Measurements from ENCODE around the gene TRO. TPM values are rescaled to one million over a fixed set of nuclear protein-coding genes. Genes with fewer than 3 reads are reported as not detected.

The TRO gene
- total RNA-seq, 1 experiment from 2014 or later, result not detected

DNA sequence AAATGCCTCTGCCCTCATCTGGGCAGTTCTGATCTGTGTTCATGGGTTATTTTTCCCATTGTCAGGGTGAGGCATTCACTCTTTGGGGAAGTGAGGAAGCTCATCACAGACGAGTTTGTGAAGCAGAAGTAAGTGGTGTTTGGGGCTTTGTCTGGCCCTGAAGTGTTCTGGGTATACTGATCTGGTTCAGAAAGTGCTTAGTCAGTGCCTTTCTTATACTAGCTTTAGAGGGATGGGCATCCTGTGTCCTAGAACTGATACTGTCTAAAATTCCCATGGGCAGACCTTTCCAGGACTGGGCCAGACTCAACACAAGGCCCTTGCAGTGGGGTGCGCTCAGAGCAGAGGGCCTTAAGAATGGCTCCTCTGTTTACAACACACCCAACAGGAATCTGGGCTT, 6.4 kb downstream of the TRO start:
- ChIA-PET CTCF (interaction anchor here (0.6 kb wide), 1 partner anchor 129 kb away, joined by 3 read pairs; the partner anchor contains the start of gene ITIH6), POLR2A (no interaction called here)
- no peaks in the 10 kb centered on the region for H3K36me3 Mint-ChIP-seq (ENCODE audit: insufficient read depth, unreplicated experiment)
- no peak for DNase-seq (ENCODE audit: unreplicated experiment)
- TF ChIP-seq, protein P1, sequence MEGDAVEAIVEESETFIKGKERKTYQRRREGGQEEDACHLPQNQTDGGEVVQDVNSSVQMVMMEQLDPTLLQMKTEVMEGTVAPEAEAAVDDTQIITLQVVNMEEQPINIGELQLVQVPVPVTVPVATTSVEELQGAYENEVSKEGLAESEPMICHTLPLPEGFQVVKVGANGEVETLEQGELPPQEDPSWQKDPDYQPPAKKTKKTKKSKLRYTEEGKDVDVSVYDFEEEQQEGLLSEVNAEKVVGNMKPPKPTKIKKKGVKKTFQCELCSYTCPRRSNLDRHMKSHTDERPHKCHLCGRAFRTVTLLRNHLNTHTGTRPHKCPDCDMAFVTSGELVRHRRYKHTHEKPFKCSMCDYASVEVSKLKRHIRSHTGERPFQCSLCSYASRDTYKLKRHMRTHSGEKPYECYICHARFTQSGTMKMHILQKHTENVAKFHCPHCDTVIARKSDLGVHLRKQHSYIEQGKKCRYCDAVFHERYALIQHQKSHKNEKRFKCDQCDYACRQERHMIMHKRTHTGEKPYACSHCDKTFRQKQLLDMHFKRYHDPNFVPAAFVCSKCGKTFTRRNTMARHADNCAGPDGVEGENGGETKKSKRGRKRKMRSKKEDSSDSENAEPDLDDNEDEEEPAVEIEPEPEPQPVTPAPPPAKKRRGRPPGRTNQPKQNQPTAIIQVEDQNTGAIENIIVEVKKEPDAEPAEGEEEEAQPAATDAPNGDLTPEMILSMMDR (IDR thresholded peaks at IDR 0.05; ENCODE audit: unreplicated experiment), result no peak
- H3K9me3 Mint-ChIP-seq (ENCODE audit: unreplicated experiment), result peaks cover 8% of the 10 kb centered on the region
- no peak overlapping the region for H3K4me3 Mint-ChIP-seq (ENCODE audit: unreplicated experiment)
- BruUV-seq (replicated peaks), result no TSS peak
- no peaks in the 10 kb centered on the region for H3K4me1 Mint-ChIP-seq (ENCODE audit: insufficient read depth, unreplicated experiment)
- intact Hi-C loops (cut with micrococcal nuclease), result no loop called here
- no peak overlapping the region for H3K27ac Mint-ChIP-seq (ENCODE audit: low read depth, unreplicated experiment)
- peaks cover 28% of the 10 kb centered on the region for H3K27me3 Mint-ChIP-seq (ENCODE audit: insufficient read depth, unreplicated experiment)

DNA sequence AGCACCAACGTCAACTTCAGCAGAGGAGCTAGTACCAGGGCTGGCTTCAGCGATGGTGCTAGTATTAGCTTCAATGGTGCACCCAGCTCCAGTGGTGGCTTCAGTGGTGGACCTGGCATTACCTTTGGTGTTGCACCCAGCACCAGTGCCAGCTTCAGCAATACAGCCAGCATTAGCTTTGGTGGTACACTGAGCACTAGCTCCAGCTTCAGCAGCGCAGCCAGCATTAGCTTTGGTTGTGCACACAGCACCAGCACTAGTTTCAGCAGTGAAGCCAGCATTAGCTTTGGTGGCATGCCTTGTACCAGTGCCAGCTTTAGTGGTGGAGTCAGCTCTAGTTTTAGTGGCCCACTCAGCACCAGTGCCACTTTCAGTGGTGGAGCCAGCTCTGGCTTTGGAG, 8.3 kb downstream of the TRO start:
- intact Hi-C loops (cut with micrococcal nuclease), result no loop called here
- POLR2A ChIA-PET, result no interaction called here
- no TSS peak for BruUV-seq (replicated peaks)
- TF ChIP-seq, protein P1 (IDR thresholded peaks at IDR 0.05; ENCODE audit: unreplicated experiment), result no peak
- Mint-ChIP-seq H3K36me3 (ENCODE audit: insufficient read depth, unreplicated experiment) (no peaks in the 10 kb centered on the region), H3K4me3 (ENCODE audit: unreplicated experiment) (no peak overlapping the region), H3K4me1 (ENCODE audit: insufficient read depth, unreplicated experiment) (no peaks in the 10 kb centered on the region), H3K27me3 (ENCODE audit: insufficient read depth, unreplicated experiment) (peaks cover 28% of the 10 kb centered on the region), H3K27ac (ENCODE audit: low read depth, unreplicated experiment) (no peak overlapping the region), H3K9me3 (ENCODE audit: unreplicated experiment) (peaks cover 8% of the 10 kb centered on the region)
- DNase-seq (ENCODE audit: unreplicated experiment), result no peak
- CTCF ChIA-PET, result interaction anchor here (0.8 kb wide), 1 partner anchor 128 kb away, joined by 3 read pairs; no protein-coding TSS in a partner anchor

DNA sequence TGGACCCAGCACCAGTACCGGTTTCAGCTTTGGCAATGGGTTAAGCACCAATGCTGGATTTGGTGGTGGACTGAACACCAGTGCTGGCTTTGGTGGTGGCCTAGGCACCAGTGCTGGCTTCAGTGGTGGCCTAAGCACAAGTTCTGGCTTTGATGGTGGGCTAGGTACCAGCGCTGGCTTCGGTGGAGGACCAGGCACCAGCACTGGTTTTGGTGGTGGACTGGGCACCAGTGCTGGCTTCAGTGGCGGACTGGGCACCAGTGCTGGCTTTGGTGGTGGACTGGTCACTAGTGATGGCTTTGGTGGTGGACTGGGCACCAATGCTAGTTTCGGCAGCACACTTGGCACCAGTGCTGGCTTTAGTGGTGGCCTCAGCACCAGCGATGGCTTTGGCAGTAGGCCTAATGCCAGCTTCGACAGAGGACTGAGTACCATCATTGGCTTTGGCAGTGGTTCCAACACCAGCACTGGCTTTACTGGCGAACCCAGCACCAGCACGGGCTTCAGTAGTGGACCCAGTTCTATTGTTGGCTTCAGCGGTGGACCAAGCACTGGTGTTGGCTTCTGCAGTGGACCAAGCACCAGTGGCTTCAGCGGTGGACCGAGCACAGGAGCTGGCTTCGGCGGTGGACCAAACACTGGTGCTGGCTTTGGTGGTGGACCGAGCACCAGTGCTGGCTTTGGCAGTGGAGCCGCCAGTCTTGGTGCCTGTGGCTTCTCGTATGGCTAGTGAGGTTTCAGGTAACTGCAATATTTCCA, 9.8 kb downstream of the TRO start:
- H3K4me1 Mint-ChIP-seq (ENCODE audit: insufficient read depth, unreplicated experiment), result no peaks in the 10 kb centered on the region
- intact Hi-C loops (cut with micrococcal nuclease), result no loop called here
- ChIA-PET CTCF (interaction anchor here (0.7 kb wide), 1 partner anchor 291 kb away, joined by 4 read pairs; no protein-coding TSS in a partner anchor), POLR2A (no interaction called here)
- H3K36me3 Mint-ChIP-seq (ENCODE audit: insufficient read depth, unreplicated experiment), result no peaks in the 10 kb centered on the region
- DNase-seq (ENCODE audit: unreplicated experiment), result no peak
- peaks cover 12% of the 10 kb centered on the region for H3K27me3 Mint-ChIP-seq (ENCODE audit: insufficient read depth, unreplicated experiment)
- no TSS peak for BruUV-seq (replicated peaks)
- H3K4me3 Mint-ChIP-seq (ENCODE audit: unreplicated experiment), result no peak overlapping the region
- TF ChIP-seq, protein P1 (IDR thresholded peaks at IDR 0.05; ENCODE audit: unreplicated experiment), result no peak
- H3K27ac Mint-ChIP-seq (ENCODE audit: low read depth, unreplicated experiment), result no peak overlapping the region
- H3K9me3 Mint-ChIP-seq (ENCODE audit: unreplicated experiment), result peaks cover 8% of the 10 kb centered on the region

DNA sequence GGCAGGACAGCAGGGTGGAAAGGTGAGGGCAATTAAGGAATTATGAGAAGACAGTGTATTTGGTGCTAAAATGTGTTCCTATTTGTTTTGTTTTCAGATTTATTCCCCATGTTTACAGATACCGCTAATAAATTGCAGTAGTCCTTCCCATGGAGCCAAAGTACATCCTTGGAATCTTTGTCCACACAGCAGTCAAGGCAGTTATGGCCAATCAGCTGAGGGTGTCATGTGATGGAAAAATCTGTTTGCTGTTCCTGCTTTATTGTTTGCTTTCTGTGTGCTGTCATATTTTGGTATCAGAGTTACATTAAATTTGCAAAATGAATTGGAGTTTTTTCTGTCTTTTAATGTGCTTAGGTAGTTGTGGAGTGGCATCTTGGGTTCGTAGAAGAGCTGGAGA, 10.5 kb downstream of the TRO start:
- TF ChIP-seq, protein P1 (IDR thresholded peaks at IDR 0.05; ENCODE audit: unreplicated experiment), result no peak
- no peaks in the 10 kb centered on the region for H3K36me3 Mint-ChIP-seq (ENCODE audit: insufficient read depth, unreplicated experiment)
- no TSS peak for BruUV-seq (replicated peaks)
- H3K4me3 Mint-ChIP-seq (ENCODE audit: unreplicated experiment), result no peak overlapping the region
- no peak for DNase-seq (ENCODE audit: unreplicated experiment)
- intact Hi-C loops (cut with micrococcal nuclease), result no loop called here
- peaks cover 6% of the 10 kb centered on the region for H3K27me3 Mint-ChIP-seq (ENCODE audit: insufficient read depth, unreplicated experiment)
- no peak overlapping the region for H3K27ac Mint-ChIP-seq (ENCODE audit: low read depth, unreplicated experiment)
- H3K9me3 Mint-ChIP-seq (ENCODE audit: unreplicated experiment), result peaks cover 8% of the 10 kb centered on the region
- CTCF ChIA-PET, result no interaction called here
- no peaks in the 10 kb centered on the region for H3K4me1 Mint-ChIP-seq (ENCODE audit: insufficient read depth, unreplicated experiment)
- POLR2A ChIA-PET, result no interaction called here
